Measurements from ENCODE around the gene ITIH3. TPM values are rescaled to one million over a fixed set of nuclear protein-coding genes. Genes with fewer than 3 reads are reported as not detected.

Gene ITIH3
- total RNA-seq, 1 donor from 2014 or later, result 0.16 TPM

- H3K27ac ChIP-seq (ENCODE audit: low read depth, low read length), result no peak overlapping the region
- Mint-ChIP-seq H3K27ac (ENCODE audit: unreplicated experiment) (no peak overlapping the region), H3K27me3 (ENCODE audit: low read depth, unreplicated experiment) (peaks cover 51% of the 10 kb centered on the region), H3K4me1 (ENCODE audit: low read depth, unreplicated experiment) (no peaks in the 10 kb centered on the region), H3K9me3 (ENCODE audit: unreplicated experiment) (peaks cover 5% of the 10 kb centered on the region), H3K36me3 (ENCODE audit: low read depth, unreplicated experiment) (no peaks in the 10 kb centered on the region), H3K4me3 (ENCODE audit: unreplicated experiment) (no peak overlapping the region)
- no peak overlapping the region for H3K9ac ChIP-seq (ENCODE audit: low read length)
- no peaks in the 10 kb centered on the region for H3K36me3 ChIP-seq (ENCODE audit: insufficient read depth, low read length)
- no peak for DNase-seq (ENCODE audit: low read depth)
- TF ChIP-seq, protein P1, sequence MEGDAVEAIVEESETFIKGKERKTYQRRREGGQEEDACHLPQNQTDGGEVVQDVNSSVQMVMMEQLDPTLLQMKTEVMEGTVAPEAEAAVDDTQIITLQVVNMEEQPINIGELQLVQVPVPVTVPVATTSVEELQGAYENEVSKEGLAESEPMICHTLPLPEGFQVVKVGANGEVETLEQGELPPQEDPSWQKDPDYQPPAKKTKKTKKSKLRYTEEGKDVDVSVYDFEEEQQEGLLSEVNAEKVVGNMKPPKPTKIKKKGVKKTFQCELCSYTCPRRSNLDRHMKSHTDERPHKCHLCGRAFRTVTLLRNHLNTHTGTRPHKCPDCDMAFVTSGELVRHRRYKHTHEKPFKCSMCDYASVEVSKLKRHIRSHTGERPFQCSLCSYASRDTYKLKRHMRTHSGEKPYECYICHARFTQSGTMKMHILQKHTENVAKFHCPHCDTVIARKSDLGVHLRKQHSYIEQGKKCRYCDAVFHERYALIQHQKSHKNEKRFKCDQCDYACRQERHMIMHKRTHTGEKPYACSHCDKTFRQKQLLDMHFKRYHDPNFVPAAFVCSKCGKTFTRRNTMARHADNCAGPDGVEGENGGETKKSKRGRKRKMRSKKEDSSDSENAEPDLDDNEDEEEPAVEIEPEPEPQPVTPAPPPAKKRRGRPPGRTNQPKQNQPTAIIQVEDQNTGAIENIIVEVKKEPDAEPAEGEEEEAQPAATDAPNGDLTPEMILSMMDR (IDR thresholded peaks at IDR 0.05; ENCODE audit: insufficient read depth, low read depth, low read length), result no peak
- no peak for TF ChIP-seq EZH2 (IDR thresholded peaks at IDR 0.05; ENCODE audit: insufficient read depth, low read length)
- no peaks in the 10 kb centered on the region for H3K9me3 ChIP-seq (ENCODE audit: insufficient read depth, low read depth, low read length)
- H3K4me2 ChIP-seq (ENCODE audit: low read length), result no peak overlapping the region
- H2AFZ ChIP-seq (ENCODE audit: low read depth, low read length), result no peak overlapping the region
- peaks cover 7% of the 10 kb centered on the region for H3K27me3 ChIP-seq (ENCODE audit: insufficient read depth, low read length)
- no peaks in the 10 kb centered on the region for H4K20me1 ChIP-seq (ENCODE audit: insufficient read depth, low read length)
- H3K4me1 ChIP-seq (ENCODE audit: insufficient read depth, low read length), result no peaks in the 10 kb centered on the region
- no peaks in the 10 kb centered on the region for H3K79me2 ChIP-seq (ENCODE audit: insufficient read depth, low read length)
- no peak overlapping the region for H3K4me3 ChIP-seq (ENCODE audit: insufficient read depth, low read depth, low read length)
- FAIRE-seq, result no peak
Observed at GRCh38 chr3:52787672-52788625, 6.6 kb upstream of the ITIH3 start.

DNA sequence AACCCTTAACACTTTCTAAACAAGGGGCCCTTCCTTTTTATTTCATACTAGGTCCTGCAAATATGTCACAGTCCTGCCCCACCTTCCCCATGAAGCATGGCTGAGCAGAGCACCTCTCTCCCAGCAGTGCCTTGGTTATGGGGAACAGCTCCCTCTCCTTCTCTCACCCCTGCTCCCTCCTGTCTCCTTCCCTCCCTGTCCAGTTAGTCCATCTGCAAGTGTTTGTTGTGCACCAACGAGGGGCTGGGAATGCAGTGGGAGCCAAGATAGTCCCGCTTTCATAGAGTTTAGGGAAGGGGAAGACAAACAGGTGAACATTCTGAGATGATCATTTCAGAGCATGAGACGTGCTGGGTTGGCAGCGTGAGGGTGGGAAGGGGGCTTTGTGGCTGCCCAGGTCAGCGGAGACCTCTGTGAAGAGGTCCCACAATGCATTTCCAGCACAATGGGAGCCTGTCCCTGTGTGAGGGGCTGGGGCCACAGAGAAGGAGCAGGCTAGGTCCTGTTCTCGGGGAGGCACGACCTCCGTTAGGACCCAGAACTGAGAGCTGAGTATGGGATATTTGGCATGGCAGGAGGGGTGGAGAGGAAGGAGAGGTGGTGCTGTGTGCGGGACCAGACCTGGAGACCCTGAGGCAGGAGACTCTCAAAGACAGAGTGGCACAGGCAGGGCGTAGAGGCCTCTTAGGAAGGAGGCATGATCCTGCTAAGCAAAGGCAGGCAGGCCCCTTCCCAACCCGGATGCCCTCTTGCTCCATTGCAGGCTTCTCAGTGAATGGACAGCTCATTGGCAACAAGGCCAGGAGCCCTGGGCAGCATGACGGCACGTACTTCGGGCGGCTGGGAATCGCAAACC lies 5.5 kb upstream of the ITIH3 start:
- Mint-ChIP-seq H3K36me3 (ENCODE audit: low read depth, unreplicated experiment) (no peaks in the 10 kb centered on the region), H3K4me3 (ENCODE audit: unreplicated experiment) (no peak overlapping the region), H3K9me3 (ENCODE audit: unreplicated experiment) (peaks cover 2% of the 10 kb centered on the region), H3K27ac (ENCODE audit: unreplicated experiment) (no peak overlapping the region), H3K27me3 (ENCODE audit: low read depth, unreplicated experiment) (peaks cover 41% of the 10 kb centered on the region), H3K4me1 (ENCODE audit: low read depth, unreplicated experiment) (no peaks in the 10 kb centered on the region)
- Histone ChIP-seq H3K4me2 (ENCODE audit: low read length) (no peak overlapping the region), H3K27ac (ENCODE audit: low read depth, low read length) (no peak overlapping the region), H2AFZ (ENCODE audit: low read depth, low read length) (no peak overlapping the region), H4K20me1 (ENCODE audit: insufficient read depth, low read length) (no peaks in the 10 kb centered on the region), H3K27me3 (ENCODE audit: insufficient read depth, low read length) (peaks cover 1% of the 10 kb centered on the region), H3K4me3 (ENCODE audit: insufficient read depth, low read depth, low read length) (no peak overlapping the region), H3K9me3 (ENCODE audit: insufficient read depth, low read depth, low read length) (no peaks in the 10 kb centered on the region), H3K36me3 (ENCODE audit: insufficient read depth, low read length) (no peaks in the 10 kb centered on the region), H3K4me1 (ENCODE audit: insufficient read depth, low read length) (no peaks in the 10 kb centered on the region), H3K9ac (ENCODE audit: low read length) (no peak overlapping the region), H3K79me2 (ENCODE audit: insufficient read depth, low read length) (no peaks in the 10 kb centered on the region)
- no peak for FAIRE-seq
- TF ChIP-seq, protein P1 (IDR thresholded peaks at IDR 0.05; ENCODE audit: insufficient read depth, low read depth, low read length), result no peak
- no peak for TF ChIP-seq EZH2 (IDR thresholded peaks at IDR 0.05; ENCODE audit: insufficient read depth, low read length)
- DNase-seq (ENCODE audit: low read depth), result no peak
